Thoracic aorta (tissue), 2 donors: ENCODE measurements around the gene CLDN3. TPM values are rescaled to one million over a fixed set of nuclear protein-coding genes. Genes with fewer than 3 reads are reported as not detected.

Experiments
- ATAC-seq: fragments of 150-250 bp; one replicate; pipeline ENCODE4 v1.8.0; 2017; ENCODE audit warnings: low read depth; ENCODE audit not compliant: insufficient number of reproducible peaks, low FRiP score
- DNase-seq: peaks from one replicate; pipeline ENCODE4 v3.0.0-alpha.2; 2020; ENCODE audit warnings: low spot score
- H3K27ac ChIP-seq, 2 donors: fragments of 200-600 bp; sonication (generic); 1 replicate in 1 of 2; 2 replicates in 1 of 2; pipeline ENCODE4 v1.5.1; 2016; ENCODE audit warnings: mild to moderate bottlenecking in 2 of 2, moderate library complexity in 2 of 2
- H3K27me3 ChIP-seq: fragments of 200-600 bp; sonication (generic); replicated peaks from 2 replicates; pipeline ENCODE4 v1.6.0; 2016; ENCODE audit warnings: mild to moderate bottlenecking; ENCODE audit not compliant: insufficient read depth
- H3K36me3 ChIP-seq: fragments of 200-600 bp; sonication (generic); one replicate; pipeline ENCODE4 v1.5.1; 2016
- H3K4me1 ChIP-seq, 2 donors: fragments of 200-600 bp; sonication (generic); 1 replicate in 1 of 2; 2 replicates in 1 of 2; pipeline versions ENCODE4 v1.5.1 to v1.6.0; 2016; ENCODE audit warnings: low read depth in 2 of 2, mild to moderate bottlenecking in 1 of 2; ENCODE audit not compliant: control insufficient read depth in 1 of 2
- H3K4me3 ChIP-seq: fragments of 200-600 bp; sonication (generic); 2 replicates; pipeline ENCODE4 v1.5.1; 2016; ENCODE audit warnings: mild to moderate bottlenecking
- H3K9me3 ChIP-seq: fragments of 200-600 bp; sonication (generic); 2 replicates; pipeline ENCODE4 v1.5.1; 2016
- total RNA-seq, 2 donors: library from RNA; depleted of rRNA; stranded (reverse); fragments of >200 nt; gene quantifications; one replicate each; pipeline versions ENCODE4 v1.1.0 to v1.2.3, GENCODE V29; 2016
- TF ChIP-seq, protein P1 (sequence below): fragments of 200-600 bp; sonication (generic); IDR thresholded peaks from one replicate; pipeline ENCODE4 v1.5.1; 2019; ENCODE audit warnings: antibody characterized with exemption

CLDN3 gene
- total RNA-seq, 2 donors from 2014 or later: not detected

DNA sequence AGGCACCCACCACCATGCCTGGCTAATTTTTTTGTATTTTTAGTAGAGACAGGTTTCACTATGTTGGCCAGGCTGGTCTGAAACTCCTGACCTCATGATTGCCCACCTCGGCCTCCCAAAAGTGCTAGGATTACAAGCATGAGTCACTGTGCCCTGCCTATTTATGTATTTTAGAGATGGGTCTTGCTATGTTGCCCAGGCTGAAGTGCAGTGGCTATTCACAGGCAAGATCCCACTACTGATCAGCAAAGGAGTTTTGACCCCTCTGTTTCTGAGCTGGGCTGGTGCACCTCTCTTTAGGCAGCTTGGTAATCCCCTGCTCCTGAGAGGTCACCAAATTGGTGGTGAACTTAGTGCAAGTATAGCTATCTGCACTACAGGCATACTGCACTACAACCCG is 37.7 kb downstream of the CLDN3 start:
- DNase-seq: no peak
- no peak overlapping the region for H3K4me3 ChIP-seq
- TF ChIP-seq, protein P1, sequence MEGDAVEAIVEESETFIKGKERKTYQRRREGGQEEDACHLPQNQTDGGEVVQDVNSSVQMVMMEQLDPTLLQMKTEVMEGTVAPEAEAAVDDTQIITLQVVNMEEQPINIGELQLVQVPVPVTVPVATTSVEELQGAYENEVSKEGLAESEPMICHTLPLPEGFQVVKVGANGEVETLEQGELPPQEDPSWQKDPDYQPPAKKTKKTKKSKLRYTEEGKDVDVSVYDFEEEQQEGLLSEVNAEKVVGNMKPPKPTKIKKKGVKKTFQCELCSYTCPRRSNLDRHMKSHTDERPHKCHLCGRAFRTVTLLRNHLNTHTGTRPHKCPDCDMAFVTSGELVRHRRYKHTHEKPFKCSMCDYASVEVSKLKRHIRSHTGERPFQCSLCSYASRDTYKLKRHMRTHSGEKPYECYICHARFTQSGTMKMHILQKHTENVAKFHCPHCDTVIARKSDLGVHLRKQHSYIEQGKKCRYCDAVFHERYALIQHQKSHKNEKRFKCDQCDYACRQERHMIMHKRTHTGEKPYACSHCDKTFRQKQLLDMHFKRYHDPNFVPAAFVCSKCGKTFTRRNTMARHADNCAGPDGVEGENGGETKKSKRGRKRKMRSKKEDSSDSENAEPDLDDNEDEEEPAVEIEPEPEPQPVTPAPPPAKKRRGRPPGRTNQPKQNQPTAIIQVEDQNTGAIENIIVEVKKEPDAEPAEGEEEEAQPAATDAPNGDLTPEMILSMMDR: no peak
- peaks cover 6% of the 10 kb centered on the region for H3K36me3 ChIP-seq
- H3K9me3 ChIP-seq: no peaks in the 10 kb centered on the region
- H3K27ac ChIP-seq: no peak overlapping the region
- ATAC-seq: no peak
- peaks cover 0 to under 1% of the 10 kb centered on the region in 2 donors for H3K4me1 ChIP-seq
- no peaks in the 10 kb centered on the region for H3K27me3 ChIP-seq

DNA sequence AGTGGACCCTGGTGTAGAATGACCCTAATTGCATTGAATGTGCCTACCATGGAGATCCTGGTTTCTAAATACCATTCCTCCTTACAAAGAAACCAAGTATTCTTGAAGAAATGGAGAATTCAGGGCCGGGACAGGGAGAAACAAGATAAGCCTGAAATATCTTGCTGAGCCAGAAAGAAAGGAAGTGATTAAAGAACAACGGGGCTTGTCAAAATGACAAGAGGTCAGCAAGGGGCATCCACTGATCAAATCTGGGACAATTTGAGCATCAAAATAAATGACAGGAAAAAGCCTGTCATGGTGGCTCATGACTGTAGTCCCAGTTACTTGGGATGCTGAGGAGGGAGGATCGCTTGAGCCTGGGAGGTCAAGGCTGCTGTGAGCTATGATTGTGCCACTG is 39.6 kb downstream of the CLDN3 start:
- TF ChIP-seq, protein P1: no peak
- no peak overlapping the region for H3K27ac ChIP-seq

DNA sequence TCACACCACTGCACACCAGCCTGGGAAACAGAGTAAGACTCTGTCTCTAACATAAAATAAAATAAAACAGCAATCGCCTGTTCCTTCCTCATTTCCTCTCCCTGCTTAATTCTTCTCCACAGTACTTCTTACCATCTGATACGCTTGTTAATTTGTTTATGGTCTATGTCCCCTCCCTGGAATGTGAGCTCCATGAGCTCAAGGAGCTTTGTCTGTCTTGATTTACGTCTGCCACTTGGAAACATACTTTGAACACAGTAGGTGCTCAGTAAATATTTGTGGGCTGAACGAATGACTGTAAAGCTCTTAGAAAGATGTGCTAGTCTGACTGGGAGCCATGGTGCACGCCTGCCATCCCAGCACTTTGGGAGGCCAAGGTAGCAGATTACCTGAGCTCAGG is 41.5 kb downstream of the CLDN3 start:
- Histone ChIP-seq H3K4me1 (no peaks in the 10 kb centered on the region), H3K9me3 (no peaks in the 10 kb centered on the region), H3K36me3 (no peaks in the 10 kb centered on the region), H3K4me3 (no peak overlapping the region), H3K27ac (no peak overlapping the region), H3K27me3 (no peaks in the 10 kb centered on the region)
- TF ChIP-seq, protein P1: no peak
- DNase-seq (no peak), ATAC-seq (no peak)

More for the DNA sequence above, 39.6 kb downstream of the CLDN3 start:
- H3K9me3 ChIP-seq: no peaks in the 10 kb centered on the region
- H3K36me3 ChIP-seq: no peaks in the 10 kb centered on the region
- H3K27me3 ChIP-seq: no peaks in the 10 kb centered on the region
- no peak overlapping the region for H3K4me3 ChIP-seq
- no peaks in the 10 kb centered on the region for H3K4me1 ChIP-seq
- ATAC-seq (no peak), DNase-seq (no peak)

DNA sequence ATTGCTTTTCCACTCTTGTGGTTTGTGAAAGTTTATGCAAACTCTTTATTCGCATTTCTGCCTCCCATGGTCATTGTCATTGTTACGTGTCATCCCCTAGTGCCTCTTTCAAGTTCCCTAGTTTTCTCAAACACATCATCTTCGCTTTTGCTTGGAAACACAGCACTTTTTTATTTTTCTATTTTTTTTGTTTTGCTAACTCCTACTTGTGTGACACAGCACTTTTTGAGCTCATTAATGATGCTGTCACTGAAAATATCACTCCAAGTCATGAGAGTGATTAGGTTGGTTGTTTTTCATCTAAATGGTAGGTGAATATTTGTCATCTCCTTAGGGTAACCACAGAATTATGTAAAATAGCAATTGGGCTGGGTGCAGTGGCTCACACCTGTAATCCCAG is 42.1 kb downstream of the CLDN3 start:
- Histone ChIP-seq H3K36me3 (no peaks in the 10 kb centered on the region), H3K4me1 (no peaks in the 10 kb centered on the region), H3K9me3 (no peaks in the 10 kb centered on the region), H3K4me3 (no peak overlapping the region), H3K27ac (no peak overlapping the region), H3K27me3 (no peaks in the 10 kb centered on the region)
- no peak for ATAC-seq
- TF ChIP-seq, protein P1: no peak
- no peak for DNase-seq

DNA sequence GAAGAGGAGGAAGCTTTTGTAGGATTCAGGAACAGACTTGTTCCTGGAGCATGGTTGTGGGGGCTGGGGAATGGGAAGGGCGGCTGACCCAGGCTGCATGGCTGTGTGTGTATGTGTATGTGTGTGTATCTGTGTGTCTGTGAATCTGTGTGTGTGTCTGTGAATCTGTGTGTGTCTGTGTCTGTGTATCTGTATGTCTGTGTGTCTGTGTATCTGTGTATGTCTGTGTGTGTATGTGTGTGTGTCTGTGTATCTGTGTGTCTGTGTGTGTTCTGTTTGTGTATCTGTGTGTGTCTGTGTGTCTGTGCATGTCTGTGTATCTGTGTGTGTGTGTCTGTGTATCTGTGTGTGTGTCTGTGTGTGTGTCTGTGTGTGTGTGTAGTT is 44.0 kb downstream of the CLDN3 start:
- Histone ChIP-seq H3K4me1 (peaks cover 3 to 11% of the 10 kb centered on the region in 2 donors), H3K36me3 (no peaks in the 10 kb centered on the region), H3K4me3 (no peak overlapping the region), H3K27me3 (no peaks in the 10 kb centered on the region), H3K27ac (no peak overlapping the region), H3K9me3 (no peaks in the 10 kb centered on the region)
- no peak for DNase-seq
- TF ChIP-seq, protein P1: no peak
- no peak for ATAC-seq
